ENCODE results near the gene GAS2.
"Not testable (repeated sequence)": the region's sequence is repeated elsewhere in the genome, so short reads cannot be mapped to it uniquely, and the experiment has no call there.

Gene GAS2

GRCh38 chr11:22666325-22666687 lies at the start of gene GAS2:
Gene GAS2 (plus strand): TSS chr11:22666611. CDS start chr11:22674870, 8,259 bp downstream.
- no peak for DNase-seq

- no peak for DNase-seq
Measured at GRCh38 chr11:22617868-22618267, 48.5 kb upstream of the GAS2 start.

GRCh38 chr11:22624742-22625447 lies 41.5 kb upstream of the GAS2 start:
- DNase-seq: peak; percentile 52

GRCh38 chr11:22625448-22626287 lies 40.7 kb upstream of the GAS2 start, which contains the start of gene FANCF:
Gene FANCF (minus strand): TSS chr11:22625823. CDS start chr11:22625810, 13 bp downstream.
- DNase-seq: peak; percentile 90

- no peak for DNase-seq
Measured at GRCh38 chr11:22626573-22627239, 39.7 kb upstream of the GAS2 start.

- DNase-seq: no peak
Measured at GRCh38 chr11:22627421-22627820, 39.0 kb upstream of the GAS2 start.

GRCh38 chr11:22633354-22633902 lies 33.0 kb upstream of the GAS2 start:
- DNase-seq: no peak

- DNase-seq: no peak
Measured at GRCh38 chr11:22634897-22635629, 31.3 kb upstream of the GAS2 start.

GRCh38 chr11:22635689-22636088 lies 30.7 kb upstream of the GAS2 start:
- no peak for DNase-seq

GRCh38 chr11:22640862-22641261 lies 25.5 kb upstream of the GAS2 start:
- DNase-seq: no peak

GRCh38 chr11:22641559-22641958 lies 24.9 kb upstream of the GAS2 start:
- no peak for DNase-seq

GRCh38 chr11:22652346-22652745 lies 14.1 kb upstream of the GAS2 start:
- not testable (repeated sequence) for DNase-seq

- DNase-seq: no peak
Measured at GRCh38 chr11:22656130-22656529, 10.3 kb upstream of the GAS2 start.

GRCh38 chr11:22657101-22657694 lies 9.2 kb upstream of the GAS2 start:
- DNase-seq: no peak

GRCh38 chr11:22659783-22660182 lies 6.6 kb upstream of the GAS2 start:
- DNase-seq: no peak

- DNase-seq: peak; percentile 24
Measured at GRCh38 chr11:22666688-22667439, 453 bp downstream of the GAS2 start.

GRCh38 chr11:22668005-22668796 lies 1.8 kb downstream of the GAS2 start:
- no peak for DNase-seq

GRCh38 chr11:22669368-22669767 lies 3.0 kb downstream of the GAS2 start:
- DNase-seq: no peak

- no peak for DNase-seq
Measured at GRCh38 chr11:22670830-22671229, 4.4 kb downstream of the GAS2 start.

- no peak for DNase-seq
Measured at GRCh38 chr11:22671751-22672150, 5.3 kb downstream of the GAS2 start.

All from activated CD8-positive, alpha-beta memory T cell treated with anti-CD3 and anti-CD28 coated beads, Interleukin-2, amount 50 U/mL, for 4 hours (primary cell).